OCI-LY1 (cell line): ENCODE data around the gene GADD45G.

ENCODE experiments used
- H2AFZ ChIP-seq: fragments of 200-600 bp; sonication (generic), shearing (Covaris generic); 2 replicates; pipeline ENCODE4 v1.6.0; 2014; ENCODE audit warnings: antibody characterized with exemption, mild to moderate bottlenecking, low read length
- H3F3A ChIP-seq: fragments of 200-600 bp; sonication (generic), shearing (Covaris generic); 2 replicates; pipeline ENCODE4 v1.6.0; 2014; ENCODE audit warnings: mild to moderate bottlenecking, antibody characterized with exemption, low read length, moderate library complexity; ENCODE audit not compliant: insufficient read depth
- H3K27ac ChIP-seq: fragments of 200-600 bp; sonication (generic); 2 replicates; pipeline ENCODE4 v1.5.1; 2014; ENCODE audit warnings: low read length, mixed run types, mild to moderate bottlenecking, low read depth; ENCODE audit not compliant: poor library complexity, severe bottlenecking
- H3K27me3 ChIP-seq: fragments of 200-600 bp; sonication (generic); 2 replicates; pipeline ENCODE4 v1.6.0; 2014; ENCODE audit warnings: antibody characterized with exemption, mild to moderate bottlenecking, low read length, moderate library complexity; ENCODE audit not compliant: insufficient read depth
- H3K36me3 ChIP-seq: fragments of 200-600 bp; sonication (generic); 2 replicates; pipeline ENCODE4 v1.6.1; 2014; ENCODE audit warnings: mild to moderate bottlenecking, antibody characterized with exemption, low read length, moderate library complexity, mixed read lengths; ENCODE audit not compliant: insufficient read depth
- H3K4me1 ChIP-seq: fragments of 200-600 bp; sonication (generic); 2 replicates; pipeline ENCODE4 v1.5.1; 2014; ENCODE audit warnings: mild to moderate bottlenecking, low read length, moderate library complexity; ENCODE audit not compliant: insufficient read depth, severe bottlenecking
- H3K4me2 ChIP-seq: fragments of 200-600 bp; sonication (generic), shearing (Covaris generic); 2 replicates; pipeline ENCODE4 v1.6.1; 2014; ENCODE audit warnings: low read length
- H3K4me3 ChIP-seq: fragments of 200-600 bp; sonication (generic); 2 replicates; pipeline ENCODE4 v1.5.1; 2014; ENCODE audit warnings: low read length, low read depth, mild to moderate bottlenecking, mixed read lengths; ENCODE audit not compliant: poor library complexity, severe bottlenecking
- H3K79me2 ChIP-seq: fragments of 200-600 bp; shearing (Covaris generic); 2 replicates; pipeline ENCODE4 v1.6.1; 2016; ENCODE audit warnings: mixed run types, low read length, mixed read lengths; ENCODE audit not compliant: insufficient read depth
- H3K9ac ChIP-seq: fragments of 200-600 bp; sonication (generic), shearing (Covaris generic); 2 replicates; pipeline ENCODE4 v1.6.1; 2014; ENCODE audit warnings: mild to moderate bottlenecking, low read length, mixed read lengths
- H3K9me2 ChIP-seq: fragments of 200-600 bp; sonication (generic), shearing (Covaris generic); 2 replicates; pipeline ENCODE4 v1.6.1; 2014; ENCODE audit warnings: low read depth, mild to moderate bottlenecking, low read length, mixed read lengths
- H3K9me3 ChIP-seq: fragments of 200-600 bp; shearing (Covaris generic); 2 replicates; pipeline ENCODE4 v1.6.1; 2014; ENCODE audit warnings: low read length, mixed read lengths
- H4K20me1 ChIP-seq: fragments of 200-600 bp; sonication (generic), shearing (Covaris generic); 2 replicates; pipeline ENCODE4 v1.6.0; 2016; ENCODE audit warnings: mild to moderate bottlenecking, low read length; ENCODE audit not compliant: insufficient read depth
- EZH2 ChIP-seq: fragments of 200-600 bp; sonication (generic), shearing (Covaris generic); IDR thresholded peaks from 2 replicates; pipeline ENCODE4 v1.8.0; 2017; ENCODE audit warnings: borderline replicate concordance, mixed run types, mild to moderate bottlenecking, antibody characterized with exemption, low read length, moderate library complexity, mixed read lengths
- TF ChIP-seq, protein P1 (sequence below): fragments of 200-600 bp; sonication (generic), shearing (Covaris generic); IDR thresholded peaks from 2 replicates; pipeline ENCODE4 v1.5.1; 2017; ENCODE audit warnings: mild to moderate bottlenecking, antibody characterized with exemption, low read length, moderate library complexity, mixed read lengths

Gene GADD45G

DNA sequence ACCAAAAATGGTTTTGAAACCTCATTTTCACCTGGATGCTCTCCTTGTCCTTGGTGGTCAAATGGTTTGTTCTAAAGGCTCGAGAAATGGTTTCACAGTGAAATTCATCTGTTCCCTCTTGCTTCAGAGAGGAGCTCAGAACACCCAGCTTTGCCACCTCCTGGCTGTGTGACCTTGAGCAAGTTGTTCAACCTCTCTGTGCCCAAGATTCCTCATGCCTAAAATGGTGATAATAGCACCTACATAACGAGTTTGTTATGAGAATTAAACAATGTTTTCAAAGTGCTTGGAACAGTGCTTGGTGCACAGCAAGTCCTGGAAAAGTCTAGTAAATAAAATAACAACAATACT, 6.5 kb upstream of the GADD45G start:
- Histone ChIP-seq H3K4me3 (no peak overlapping the region), H3K27me3 (no peaks in the 10 kb centered on the region; the same call in 1 of the 2 replicates), H3K4me2 (no peak overlapping the region), H3K4me1 (no peaks in the 10 kb centered on the region), H3K27ac (no peak overlapping the region), H3K79me2 (no peaks in the 10 kb centered on the region), H3K9ac (no peak overlapping the region), H3K9me3 (no peaks in the 10 kb centered on the region), H3F3A (no peaks in the 10 kb centered on the region), H3K36me3 (no peaks in the 10 kb centered on the region), H2AFZ (no peak overlapping the region), H4K20me1 (no peaks in the 10 kb centered on the region), H3K9me2 (no peaks in the 10 kb centered on the region)
- no peak for TF ChIP-seq EZH2
- TF ChIP-seq, protein P1, sequence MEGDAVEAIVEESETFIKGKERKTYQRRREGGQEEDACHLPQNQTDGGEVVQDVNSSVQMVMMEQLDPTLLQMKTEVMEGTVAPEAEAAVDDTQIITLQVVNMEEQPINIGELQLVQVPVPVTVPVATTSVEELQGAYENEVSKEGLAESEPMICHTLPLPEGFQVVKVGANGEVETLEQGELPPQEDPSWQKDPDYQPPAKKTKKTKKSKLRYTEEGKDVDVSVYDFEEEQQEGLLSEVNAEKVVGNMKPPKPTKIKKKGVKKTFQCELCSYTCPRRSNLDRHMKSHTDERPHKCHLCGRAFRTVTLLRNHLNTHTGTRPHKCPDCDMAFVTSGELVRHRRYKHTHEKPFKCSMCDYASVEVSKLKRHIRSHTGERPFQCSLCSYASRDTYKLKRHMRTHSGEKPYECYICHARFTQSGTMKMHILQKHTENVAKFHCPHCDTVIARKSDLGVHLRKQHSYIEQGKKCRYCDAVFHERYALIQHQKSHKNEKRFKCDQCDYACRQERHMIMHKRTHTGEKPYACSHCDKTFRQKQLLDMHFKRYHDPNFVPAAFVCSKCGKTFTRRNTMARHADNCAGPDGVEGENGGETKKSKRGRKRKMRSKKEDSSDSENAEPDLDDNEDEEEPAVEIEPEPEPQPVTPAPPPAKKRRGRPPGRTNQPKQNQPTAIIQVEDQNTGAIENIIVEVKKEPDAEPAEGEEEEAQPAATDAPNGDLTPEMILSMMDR: peak; percentile 11; the same call in 1 of the 2 replicates

DNA sequence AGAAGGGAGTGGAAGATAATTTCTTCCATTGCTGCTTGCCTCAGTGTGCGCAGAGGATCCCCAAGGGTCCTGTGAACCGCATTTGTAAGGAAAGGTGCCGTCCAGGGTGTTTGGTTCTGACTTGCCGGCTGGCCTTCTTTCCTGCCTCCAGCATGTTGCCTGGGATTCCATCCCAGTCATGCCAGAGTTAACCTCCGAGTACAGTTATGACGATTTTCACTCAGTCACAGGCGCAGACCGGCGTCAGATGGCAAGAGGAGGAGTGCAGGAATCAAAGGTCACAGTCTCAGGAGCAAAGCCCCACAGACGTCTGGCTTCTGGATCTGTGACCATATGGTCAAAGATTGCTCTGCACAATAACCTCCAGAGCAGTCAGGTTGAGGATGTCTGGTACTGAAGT, 5.9 kb upstream of the GADD45G start:
- Histone ChIP-seq H3K9me3 (no peaks in the 10 kb centered on the region), H3K4me3 (no peak overlapping the region), H3K9me2 (no peaks in the 10 kb centered on the region), H3F3A (no peaks in the 10 kb centered on the region), H4K20me1 (no peaks in the 10 kb centered on the region), H3K4me2 (no peak overlapping the region), H3K9ac (no peak overlapping the region), H3K27me3 (no peaks in the 10 kb centered on the region; the same call in 1 of the 2 replicates), H3K79me2 (no peaks in the 10 kb centered on the region), H3K27ac (no peak overlapping the region), H2AFZ (no peak overlapping the region), H3K4me1 (no peaks in the 10 kb centered on the region), H3K36me3 (no peaks in the 10 kb centered on the region)
- TF ChIP-seq, protein P1: no peak
- TF ChIP-seq EZH2: no peak

DNA sequence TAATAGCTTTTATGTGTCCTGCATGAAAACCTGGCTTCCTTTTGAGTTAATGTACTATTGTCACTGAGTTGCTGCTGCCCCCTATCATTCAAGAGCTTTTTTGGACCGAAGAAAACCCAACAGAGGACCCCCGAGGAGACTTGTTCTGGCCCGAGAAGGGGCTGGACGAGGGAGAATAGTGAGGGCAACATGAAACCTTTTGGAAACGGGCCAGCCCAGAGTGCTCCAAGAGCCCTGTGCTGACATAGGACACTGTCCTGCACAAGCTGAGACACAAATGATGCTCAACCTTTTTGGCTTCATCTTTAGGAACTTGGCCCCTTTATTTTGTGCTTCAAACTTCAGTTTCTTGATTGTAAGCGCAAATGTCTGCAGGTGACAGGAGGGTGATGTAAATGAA, 4.0 kb upstream of the GADD45G start:
- TF ChIP-seq EZH2: no peak
- TF ChIP-seq, protein P1: no peak
- no peak overlapping the region for H2AFZ ChIP-seq
- no peaks in the 10 kb centered on the region for H3K4me1 ChIP-seq
- H3K36me3 ChIP-seq: no peaks in the 10 kb centered on the region
- no peak overlapping the region for H3K4me3 ChIP-seq
- H3K27ac ChIP-seq: no peak overlapping the region
- H3K9me2 ChIP-seq: no peaks in the 10 kb centered on the region
- H4K20me1 ChIP-seq: no peaks in the 10 kb centered on the region
- no peaks in the 10 kb centered on the region for H3K79me2 ChIP-seq
- H3K9me3 ChIP-seq: no peaks in the 10 kb centered on the region
- H3K27me3 ChIP-seq: no peaks in the 10 kb centered on the region; the same call in 1 of the 2 replicates
- no peak overlapping the region for H3K9ac ChIP-seq
- H3K4me2 ChIP-seq: no peak overlapping the region
- H3F3A ChIP-seq: no peaks in the 10 kb centered on the region
